ENCODE data around the gene TK2. TPM values are rescaled to one million over a fixed set of nuclear protein-coding genes. Genes with fewer than 3 reads are reported as not detected.
A peak's percentile ranks its signal among the peaks of the same experiment; 100 is the strongest.

The TK2 gene
- total and polyA plus RNA-seq, 9 of the 15 experiments (the other 6 are each of a cell fraction or from before 2014, with no cell fraction given), result 1.1 to 10.2 (median 5.3) TPM

DNA sequence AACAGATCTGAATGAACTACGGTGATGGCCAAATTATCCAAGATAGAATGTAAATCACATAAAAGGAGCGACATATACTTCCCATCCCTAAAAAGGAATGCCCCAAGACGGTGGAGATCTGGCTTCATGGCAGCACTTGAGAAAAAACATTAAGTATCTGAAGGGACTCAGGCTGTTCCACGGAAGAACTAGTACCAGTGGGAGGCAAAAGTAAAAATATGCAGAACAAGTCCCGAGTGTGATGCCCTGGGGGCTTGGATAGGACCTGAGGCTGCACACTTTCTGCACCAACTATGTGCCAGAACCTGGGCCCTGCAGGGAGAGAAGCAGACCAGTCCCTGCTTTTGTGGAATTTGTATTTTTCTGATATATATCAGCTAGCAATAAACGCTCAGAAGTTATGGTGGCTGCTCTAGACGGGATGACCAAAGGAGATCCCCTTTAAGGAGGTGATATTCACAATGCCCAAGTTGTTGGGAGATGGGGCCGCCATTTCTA, 1.9 kb upstream of the TK2 start (continued):
- TF ChIP-seq PHF8 (IDR thresholded peaks at IDR 0.05; ENCODE audit: borderline replicate concordance, low read length) (no peak), TGIF2 (CRISPR knock-in tag; IDR thresholded peaks at IDR 0.05) (no peak), ZSCAN32 (CRISPR knock-in tag; IDR thresholded peaks at IDR 0.05) (no peak), SRSF1 (IDR thresholded peaks at IDR 0.05; ENCODE audit: low read depth, low read length) (no peak), ZNF165 (CRISPR knock-in tag; IDR thresholded peaks at IDR 0.05; ENCODE audit: borderline replicate concordance) (no peak), E2F5 (CRISPR knock-in tag; IDR thresholded peaks at IDR 0.05) (no peak), CSDE1 (IDR thresholded peaks at IDR 0.05) (no peak), SRSF3 (IDR thresholded peaks at IDR 0.05; ENCODE audit: insufficient read depth, low read length) (no peak), ZNF707 (CRISPR knock-in tag; conservative IDR thresholded peaks at IDR 0.05) (no peak), AFF4 (CRISPR knock-in tag; IDR thresholded peaks at IDR 0.05) (no peak), ZBTB17 (CRISPR knock-in tag; IDR thresholded peaks at IDR 0.05) (no peak), FOXK1 (CRISPR knock-in tag; IDR thresholded peaks at IDR 0.05; ENCODE audit: borderline replicate concordance) (0 out of 2 replicates have a peak, but pooled peaks have one; percentile 8), MEIS2 (IDR thresholded peaks at IDR 0.05; ENCODE audit: partially characterized antibody) (peak; percentile 0), BRD4 (IDR thresholded peaks at IDR 0.05) (no peak; the same call in 1 of the 2 replicates), E2F3 (CRISPR knock-in tag; IDR thresholded peaks at IDR 0.05) (no peak), SOX6 (IDR thresholded peaks at IDR 0.05) (no peak), NUFIP1 (IDR thresholded peaks at IDR 0.05; ENCODE audit: partially characterized antibody) (no peak), GABPA (tag; conservative IDR thresholded peaks at IDR 0.05; ENCODE audit: low read depth) (peak; percentile 50), ZNF316 (IDR thresholded peaks at IDR 0.05) (no peak), FIP1L1 (IDR thresholded peaks at IDR 0.05; ENCODE audit: low read depth, low read length, poor library complexity, severe bottlenecking) (no peak), NCOR1 (IDR thresholded peaks at IDR 0.05) (no peak)
- TF ChIP-seq, protein P1, sequence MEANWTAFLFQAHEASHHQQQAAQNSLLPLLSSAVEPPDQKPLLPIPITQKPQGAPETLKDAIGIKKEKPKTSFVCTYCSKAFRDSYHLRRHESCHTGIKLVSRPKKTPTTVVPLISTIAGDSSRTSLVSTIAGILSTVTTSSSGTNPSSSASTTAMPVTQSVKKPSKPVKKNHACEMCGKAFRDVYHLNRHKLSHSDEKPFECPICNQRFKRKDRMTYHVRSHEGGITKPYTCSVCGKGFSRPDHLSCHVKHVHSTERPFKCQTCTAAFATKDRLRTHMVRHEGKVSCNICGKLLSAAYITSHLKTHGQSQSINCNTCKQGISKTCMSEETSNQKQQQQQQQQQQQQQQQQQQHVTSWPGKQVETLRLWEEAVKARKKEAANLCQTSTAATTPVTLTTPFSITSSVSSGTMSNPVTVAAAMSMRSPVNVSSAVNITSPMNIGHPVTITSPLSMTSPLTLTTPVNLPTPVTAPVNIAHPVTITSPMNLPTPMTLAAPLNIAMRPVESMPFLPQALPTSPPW (CRISPR knock-in tag; IDR thresholded peaks at IDR 0.05), result no peak
- TF ChIP-seq, protein P2, sequence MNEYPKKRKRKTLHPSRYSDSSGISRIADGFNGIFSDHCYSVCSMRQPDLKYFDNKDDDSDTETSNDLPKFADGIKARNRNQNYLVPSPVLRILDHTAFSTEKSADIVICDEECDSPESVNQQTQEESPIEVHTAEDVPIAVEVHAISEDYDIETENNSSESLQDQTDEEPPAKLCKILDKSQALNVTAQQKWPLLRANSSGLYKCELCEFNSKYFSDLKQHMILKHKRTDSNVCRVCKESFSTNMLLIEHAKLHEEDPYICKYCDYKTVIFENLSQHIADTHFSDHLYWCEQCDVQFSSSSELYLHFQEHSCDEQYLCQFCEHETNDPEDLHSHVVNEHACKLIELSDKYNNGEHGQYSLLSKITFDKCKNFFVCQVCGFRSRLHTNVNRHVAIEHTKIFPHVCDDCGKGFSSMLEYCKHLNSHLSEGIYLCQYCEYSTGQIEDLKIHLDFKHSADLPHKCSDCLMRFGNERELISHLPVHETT (CRISPR knock-in tag; conservative IDR thresholded peaks at IDR 0.05 in 1 of 2, IDR thresholded peaks at IDR 0.05 in 1 of 2), result peak in 1 of 2 experiments; percentile 44; a peak in 1 of 4 replicates
